HepG2 (cell line): ENCODE data around the gene ADAMTS14. TPM values are rescaled to one million over a fixed set of nuclear protein-coding genes. Genes with fewer than 3 reads are reported as not detected.

ENCODE experiments used
- ATAC-seq: fragments of 200-7000 bp; cut with Tn5 transposase; 3 replicates; pipeline ENCODE4 v1.9.1; 2020; ENCODE audit warnings: mild to moderate bottlenecking, moderate library complexity
- BruUV-seq: library from RNA; stranded (reverse); fragments of 400-500 nt; replicated peaks from 2 replicates; lab custom pipeline; 2021; lab: Mats Ljungman, UMichigan
- CTCF ChIA-PET: fragments of 300-600 bp; formaldehyde crosslinking; extraction: SDS; loops from one replicate; lab custom pipeline; 2021; ENCODE audit warnings: low total read pairs, inconsistent platforms, low intra/inter-chr PET ratio; lab: Yijun Ruan, JAX
- POLR2A ChIA-PET: fragments of 350-600 bp; sonication (Branson Sonifier 250); formaldehyde crosslinking; loops from one replicate; lab custom pipeline; 2020; ENCODE audit warnings: antibody characterized with exemption, inconsistent platforms; lab: Yijun Ruan, JAX
- DNase-seq: peaks from one replicate; pipeline ENCODE4 v3.0.0-alpha.2; 2015; ENCODE audit warnings: low spot score
- FAIRE-seq: peaks from 3 replicates; lab custom pipeline; 2011; peaks lifted over from hg19 to GRCh38; lab: Jason Lieb, UNC
- H2AFZ ChIP-seq: one replicate; pipeline ENCODE4 v1.6.1; 2011; ENCODE audit warnings: low read length, inconsistent platforms
- H3K27ac ChIP-seq: fragments of 300-600 bp; 3 replicates; pipeline ENCODE4 v1.8.0; 2011; ENCODE audit warnings: mixed run types, mild to moderate bottlenecking, mixed read lengths, low read length, inconsistent platforms; ENCODE audit not compliant: insufficient read depth; ENCODE audit errors: extremely low read length
- H3K27me3 ChIP-seq, 2 experiments: fragments of 200-600 bp in 1 of 2; 2 replicates in 1 of 2; 3 replicates in 1 of 2; pipeline versions ENCODE4 v1.6.0 to v1.8.0; 2011; ENCODE audit warnings: low read length in 2 of 2, mild to moderate bottlenecking in 2 of 2, moderate library complexity in 2 of 2, inconsistent platforms in 1 of 2; ENCODE audit not compliant: insufficient read depth in 2 of 2, control insufficient read depth in 1 of 2
- H3K36me3 ChIP-seq, 2 experiments: fragments of 200-600 bp in 1 of 2; replicated peaks in 1 of 2; 2 replicates in 1 of 2; 3 replicates in 1 of 2; pipeline versions ENCODE4 v1.5.1 to v1.8.0; 2011; ENCODE audit warnings: low read length in 2 of 2, inconsistent platforms in 1 of 2; ENCODE audit not compliant: insufficient read depth in 2 of 2, control insufficient read depth in 1 of 2
- H3K4me1 ChIP-seq: 2 replicates; pipeline ENCODE4 v1.5.1; 2012; ENCODE audit warnings: low read length, inconsistent platforms; ENCODE audit not compliant: insufficient read depth
- H3K4me2 ChIP-seq: 2 replicates; pipeline ENCODE4 v1.6.0; 2011; ENCODE audit warnings: low read depth, low read length, inconsistent platforms
- H3K4me3 ChIP-seq, 3 experiments: fragments of 200-600 bp in 1 of 3; sonication (generic), shearing (Covaris generic) in 1 of 3; replicated peaks in 1 of 3; 2 replicates each; pipeline ENCODE4 v1.5.1; 2011 to 2016; ENCODE audit warnings: low read length in 3 of 3, inconsistent platforms in 2 of 3, low read depth in 2 of 3, mild to moderate bottlenecking in 2 of 3, control low read depth in 1 of 3, mixed read lengths in 1 of 3; ENCODE audit not compliant: insufficient read depth in 1 of 3
- H3K79me2 ChIP-seq: one replicate; pipeline ENCODE4 v1.6.1; 2011; ENCODE audit warnings: low read length, inconsistent platforms; ENCODE audit not compliant: insufficient read depth
- H3K9ac ChIP-seq: 2 replicates; pipeline ENCODE4 v1.6.0; 2011; ENCODE audit warnings: mild to moderate bottlenecking, low read depth, low read length, inconsistent platforms; ENCODE audit not compliant: insufficient read depth
- H3K9me3 ChIP-seq: 2 replicates; pipeline ENCODE4 v1.5.1; 2012; ENCODE audit warnings: mild to moderate bottlenecking, low read length
- H4K20me1 ChIP-seq: 2 replicates; pipeline ENCODE4 v1.6.0; 2011; ENCODE audit warnings: inconsistent platforms, mild to moderate bottlenecking, low read length, moderate library complexity; ENCODE audit not compliant: insufficient read depth
- E2F5 ChIP-seq: sonication (generic); formaldehyde crosslinking; conservative IDR thresholded peaks from 2 replicates; pipeline ENCODE4 v1.4.0; 2020; ENCODE audit warnings: missing genetic modification reagents
- HOXA7 ChIP-seq: sonication (generic); formaldehyde crosslinking; IDR thresholded peaks from 2 replicates; pipeline ENCODE4 v1.8.1; 2022; ENCODE audit warnings: mild to moderate bottlenecking, missing genetic modification reagents, moderate library complexity
- MAZ ChIP-seq, 2 experiments: sonication (generic) in 1 of 2; formaldehyde crosslinking in 1 of 2; IDR thresholded peaks; 2 replicates each; pipeline versions ENCODE4 v1.5.0 to v1.6.1; 2012 to 2020; ENCODE audit warnings: low read depth in 2 of 2, mild to moderate bottlenecking in 2 of 2, borderline replicate concordance in 1 of 2, improper control_type of control experiment in 1 of 2, low read length in 1 of 2, missing genetic modification reagents in 1 of 2, moderate library complexity in 1 of 2
- NONO ChIP-seq, 2 experiments: fragments of 450-650 bp in 1 of 2; sonication (generic) in 1 of 2; formaldehyde crosslinking in 1 of 2; IDR thresholded peaks in 1 of 2; conservative IDR thresholded peaks in 1 of 2; 2 replicates each; pipeline versions ENCODE4 v1.6.1 to v1.8.0; 2017 to 2022; ENCODE audit warnings: mild to moderate bottlenecking in 1 of 2, missing genetic modification reagents in 1 of 2, moderate library complexity in 1 of 2
- REST ChIP-seq, 2 experiments: IDR thresholded peaks; 2 replicates each; pipeline ENCODE4 v1.6.1; 2011 to 2012; ENCODE audit warnings: low read length in 2 of 2, borderline replicate concordance in 1 of 2, low read depth in 1 of 2, mild to moderate bottlenecking in 1 of 2, moderate library complexity in 1 of 2
- TBL1XR1 ChIP-seq: fragments of 150-350 bp; IDR thresholded peaks from 2 replicates; pipeline ENCODE4 v1.6.1; 2014; ENCODE audit warnings: borderline replicate concordance, low read length; ENCODE audit not compliant: partially characterized antibody
- ZNF12 ChIP-seq: sonication (generic); formaldehyde crosslinking; IDR thresholded peaks from 2 replicates; pipeline ENCODE4 v1.5.0; 2020; ENCODE audit warnings: missing genetic modification reagents
- ZNF687 ChIP-seq: sonication (generic); formaldehyde crosslinking; IDR thresholded peaks from 2 replicates; pipeline ENCODE4 v1.5.1; 2020; ENCODE audit warnings: mild to moderate bottlenecking, missing genetic modification reagents, moderate library complexity
- WGBS: methylation state at CpG from one replicate; pipeline ENCODE4 v1.1.6; 2017; ENCODE audit warnings: low lambda C conversion rate; 5-methylcytosine and 5-hydroxymethylcytosine counted together
- in situ Hi-C: cut with HindIII; loops from 2 replicates; pipeline ENCODE4 v1.10.0; 2017; ENCODE audit warnings: low pct_unique_long_range_greater_than_20kb; ENCODE audit not compliant: extremely low pct_ligation_motif_present
- intact Hi-C: fragments of 100-400 bp; cut with micrococcal nuclease; formaldehyde crosslinking; loops from one replicate; pipeline ENCODE4 v1.10.0; 2022; ENCODE audit not compliant: unreplicated experiment
- polyA plus RNA-seq, 8 experiments: library from polyadenylated mRNA; depleted of rRNA in 3 of 8; stranded (reverse) in 7 of 8; unstranded in 1 of 8; fragments of >200 nt; fragmentation: Illumina TruSeq in 4 of 8; extraction: Trizol in 4 of 8; gene quantifications; 2 replicates each; pipeline versions ENCODE4 v1.2.1 to v1.2.3, GENCODE V29; 2011 to 2016; ENCODE audit warnings: low read depth in 4 of 8, missing spikeins in 1 of 8, mixed read lengths in 1 of 8; ENCODE audit not compliant: insufficient read depth in 1 of 8
- total RNA-seq, 5 experiments: library from RNA; depleted of rRNA; stranded (reverse); fragments of >200 nt; fragmentation: Illumina TruSeq; extraction: Trizol; gene quantifications; 2 replicates each; pipeline ENCODE4 v1.2.3, GENCODE V29; 2016; ENCODE audit warnings: low read depth in 1 of 5

Gene ADAMTS14
- total and polyA plus RNA-seq, 2 of the 13 experiments (the other 11 are each of a cell fraction or from before 2014, with no cell fraction given) = 0.04 to 0.07 TPM

GRCh38 chr10:70771311-70772194 lies 99.2 kb downstream of the ADAMTS14 start (continued):
- TF ChIP-seq REST (IDR thresholded peaks at IDR 0.05; ENCODE audit: borderline replicate concordance in 1 of 2, low read depth in 1 of 2, low read length in 2 of 2) (no peak), TBL1XR1 (no peak)

- H3K36me3 ChIP-seq = no peaks in the 10 kb centered on the region
- ATAC-seq (no peak), FAIRE-seq (no peak)
- WGBS = 54% methylated on average over 3 of the region's 4 CpGs
- intact Hi-C loops (no loop called here), in situ Hi-C loops (no loop called here)
- H3K4me3 ChIP-seq = no peak overlapping the region
- H2AFZ ChIP-seq = no peak overlapping the region
- peaks cover 1 to 52% of the 10 kb centered on the region in 2 experiments; a peak in 4 of 5 replicates for H3K27me3 ChIP-seq
- no peaks in the 10 kb centered on the region for H3K79me2 ChIP-seq
- ChIA-PET CTCF (no interaction called here), POLR2A (no interaction called here)
- H3K9me3 ChIP-seq = no peaks in the 10 kb centered on the region
- H3K27ac ChIP-seq = no peak overlapping the region
- no peaks in the 10 kb centered on the region for H4K20me1 ChIP-seq
- no peak overlapping the region for H3K4me2 ChIP-seq
- H3K4me1 ChIP-seq = no peaks in the 10 kb centered on the region; the same call in 1 of the 2 replicates
- H3K9ac ChIP-seq = no peak overlapping the region
- BruUV-seq = no TSS peak
- TF ChIP-seq ZNF12 (CRISPR knock-in tag) = no peak
- TF ChIP-seq E2F5 (CRISPR knock-in tag) = no peak
- TF ChIP-seq HOXA7 (CRISPR knock-in tag) = no peak
- TF ChIP-seq NONO (IDR thresholded peaks at IDR 0.05) = no peak
- no peak for TF ChIP-seq NONO (CRISPR knock-in tag; conservative IDR thresholded peaks at IDR 0.05)
- TF ChIP-seq MAZ (IDR thresholded peaks at IDR 0.05; ENCODE audit: borderline replicate concordance, low read depth, low read length) = no peak
- no peak for TF ChIP-seq MAZ (CRISPR knock-in tag; IDR thresholded peaks at IDR 0.05; ENCODE audit: low read depth)
- no peak for TF ChIP-seq ZNF687 (CRISPR knock-in tag)
- TF ChIP-seq, all 625 proteins: peak for 0
- DNase-seq = no peak
Observed at GRCh38 chr10:70772627-70773026, 100.3 kb downstream of the ADAMTS14 start.
